LoVo (cell line): ENCODE data around the gene EXPH5.
"Not testable (repeated sequence)": the region's sequence is repeated elsewhere in the genome, so short reads cannot be mapped to it uniquely, and the experiment has no call there.

Experiments used
- DNase-seq: peaks from one replicate; pipeline ENCODE4 v3.0.0-alpha.2; 2016; ENCODE audit warnings: low spot score

EXPH5 gene, protein sequence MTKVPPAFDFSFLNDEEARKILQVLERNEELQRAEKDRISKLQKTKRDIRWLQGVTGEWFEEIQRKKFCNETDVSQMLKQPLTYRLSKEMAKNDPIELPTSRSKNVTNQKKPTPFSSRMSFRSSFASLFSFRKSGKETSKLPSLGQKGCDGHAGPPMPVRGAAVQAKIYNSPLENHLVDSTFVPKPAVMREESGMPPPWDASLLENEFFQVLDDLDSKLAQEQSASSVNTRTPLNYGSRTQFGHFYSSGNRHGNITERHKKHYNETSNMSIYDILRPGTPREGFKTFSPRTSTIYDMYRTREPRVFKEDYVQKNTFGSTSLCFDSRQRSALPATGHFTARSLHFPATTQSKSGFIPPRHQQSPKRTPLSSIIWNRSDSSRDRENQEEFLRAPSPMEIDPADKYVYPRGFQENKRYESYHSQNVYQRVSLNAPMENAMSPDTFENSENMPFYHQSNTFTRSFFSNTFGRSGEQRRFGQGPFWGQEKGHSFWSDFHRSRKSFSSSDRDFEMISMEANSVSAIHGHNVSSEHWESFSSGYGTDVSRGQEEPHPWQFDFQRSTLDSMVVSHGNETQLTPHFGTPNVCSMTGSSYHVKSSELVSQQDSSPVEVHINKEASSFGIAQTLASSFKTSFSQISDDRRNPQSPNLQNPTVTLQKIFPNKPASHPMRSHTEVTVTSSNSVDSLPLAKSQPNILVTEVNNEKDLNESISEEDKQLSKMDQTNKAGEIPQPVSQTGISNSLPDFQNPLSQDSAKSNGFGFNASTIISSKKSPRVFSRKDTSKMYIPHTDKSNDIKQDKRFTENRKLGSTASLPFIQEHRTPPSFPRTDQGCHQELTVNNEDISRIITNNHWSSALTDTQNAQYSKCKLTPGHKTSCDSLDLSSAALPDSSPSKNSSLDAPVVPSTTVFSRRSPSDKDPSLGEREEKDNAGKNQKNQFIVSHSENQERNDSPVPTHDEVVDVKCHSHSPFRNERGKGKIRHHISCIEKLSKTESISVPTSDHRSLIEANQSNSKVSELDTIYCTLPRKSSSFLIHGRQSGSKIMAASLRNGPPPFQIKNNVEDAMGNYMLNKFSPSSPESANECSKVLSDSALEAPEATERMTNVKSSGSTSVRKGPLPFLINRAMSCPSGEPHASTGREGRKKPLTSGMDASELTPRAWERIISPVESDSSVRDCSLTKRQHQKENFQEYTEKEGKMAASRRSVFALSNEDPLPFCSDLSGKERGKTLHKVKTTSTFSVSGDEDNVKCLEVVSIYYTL (N-terminal part only)

GRCh38 chr11:108593214-108593922 lies at the start of gene EXPH5:
TSS of gene EXPH5 (minus strand) at chr11:108593768. CDS start at chr11:108593536, 232 bp downstream.
- peak; percentile 94 for DNase-seq

GRCh38 chr11:108641752-108642151 lies 48.2 kb upstream of the EXPH5 start:
- DNase-seq, result not testable (repeated sequence)

DNA sequence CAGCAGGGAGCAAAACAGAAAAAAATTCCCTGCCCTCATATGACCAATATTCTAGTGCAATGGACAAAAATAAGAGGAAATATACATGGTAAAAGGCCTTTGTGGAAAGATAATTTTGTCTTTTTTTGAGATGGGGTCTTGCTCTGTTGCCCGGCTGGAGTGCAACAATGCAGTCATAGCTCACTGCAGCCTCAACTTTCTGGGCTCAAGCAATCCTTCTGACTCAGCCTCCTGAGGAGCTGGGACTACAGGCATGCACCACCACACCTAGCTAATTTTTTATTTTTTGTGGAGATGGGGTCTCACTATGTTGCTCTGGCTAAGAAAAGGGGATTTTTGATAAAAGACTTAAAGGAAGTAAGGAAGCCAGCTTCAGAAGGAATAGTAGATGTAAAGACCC lies 45.6 kb upstream of the EXPH5 start:
- DNase-seq, result no peak

- no peak for DNase-seq
Observed at GRCh38 chr11:108636222-108636621, 42.7 kb upstream of the EXPH5 start.

DNA sequence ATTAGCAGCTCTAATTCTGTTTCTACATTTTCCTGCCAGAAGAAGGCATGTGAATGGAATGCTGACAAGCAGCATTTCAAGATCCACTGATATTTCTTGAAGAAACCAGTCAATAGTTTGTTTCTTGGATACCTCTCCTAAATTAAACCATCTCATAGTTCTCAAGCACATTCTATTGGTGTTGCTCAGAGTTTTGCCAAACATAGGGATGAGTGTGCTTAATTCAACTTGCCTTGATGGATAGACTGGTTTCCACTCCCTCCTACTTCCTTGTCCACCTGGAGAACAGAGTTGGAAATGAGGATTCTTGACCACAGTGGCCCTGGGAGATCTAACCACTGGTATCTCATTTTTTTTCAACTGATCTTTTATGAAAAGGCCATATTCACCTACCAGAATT lies 41.5 kb upstream of the EXPH5 start:
- DNase-seq, result no peak

DNA sequence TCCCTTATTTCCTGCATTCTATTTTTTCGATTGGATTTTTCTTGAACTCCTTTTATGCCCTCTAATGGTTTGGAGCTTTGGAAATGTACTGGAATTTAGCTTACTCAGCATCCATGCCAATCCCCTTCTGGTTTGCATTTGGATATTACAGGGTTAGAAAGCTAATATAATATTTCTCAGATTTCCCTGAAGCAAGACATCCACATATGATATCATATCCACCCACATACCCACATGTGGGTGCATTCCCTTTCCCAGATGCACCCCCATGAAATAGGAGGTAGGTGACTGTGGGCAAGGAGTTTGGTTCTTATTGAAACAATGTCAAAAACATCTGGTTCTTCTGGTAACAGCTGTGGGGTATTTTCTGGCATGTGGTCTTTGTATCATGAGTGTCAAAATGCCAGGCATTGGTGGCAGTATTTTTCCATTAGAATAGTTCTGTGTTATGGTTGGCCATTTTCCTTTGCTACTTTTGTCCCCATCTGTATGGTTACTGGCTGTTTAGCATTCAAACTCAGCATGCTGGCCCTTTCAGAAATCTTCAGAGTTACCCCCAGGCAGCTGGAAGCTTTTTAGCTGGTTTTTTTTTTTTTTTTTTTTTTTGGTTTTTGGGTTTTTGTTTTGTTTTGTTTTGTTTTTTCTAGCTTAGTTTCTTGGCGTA lies 38.6 kb upstream of the EXPH5 start:
- no peak for DNase-seq

- DNase-seq, result no peak
Observed at GRCh38 chr11:108629274-108629673, 35.7 kb upstream of the EXPH5 start.

- no peak for DNase-seq
Observed at GRCh38 chr11:108628812-108629211, 35.2 kb upstream of the EXPH5 start.

DNA sequence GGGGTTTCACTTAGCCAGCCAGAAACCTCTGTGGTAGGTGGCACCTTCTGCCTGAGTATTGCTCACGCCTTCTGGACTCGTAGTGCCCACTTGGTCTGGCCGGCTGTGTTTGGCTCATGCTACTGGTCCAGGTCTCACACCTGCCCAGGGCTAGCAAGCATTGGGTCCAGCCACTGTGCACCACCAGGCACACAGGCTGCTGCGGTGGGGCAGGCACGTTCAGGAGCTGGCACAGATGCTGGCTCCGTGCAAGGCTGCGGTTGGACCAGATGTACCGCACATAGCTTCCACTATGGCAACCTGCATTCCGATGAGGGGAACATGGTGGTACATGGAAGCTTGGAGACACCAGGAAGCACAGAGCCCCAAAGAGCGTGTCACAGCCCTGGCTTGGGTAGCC lies 34.8 kb upstream of the EXPH5 start:
- DNase-seq, result no peak

DNA sequence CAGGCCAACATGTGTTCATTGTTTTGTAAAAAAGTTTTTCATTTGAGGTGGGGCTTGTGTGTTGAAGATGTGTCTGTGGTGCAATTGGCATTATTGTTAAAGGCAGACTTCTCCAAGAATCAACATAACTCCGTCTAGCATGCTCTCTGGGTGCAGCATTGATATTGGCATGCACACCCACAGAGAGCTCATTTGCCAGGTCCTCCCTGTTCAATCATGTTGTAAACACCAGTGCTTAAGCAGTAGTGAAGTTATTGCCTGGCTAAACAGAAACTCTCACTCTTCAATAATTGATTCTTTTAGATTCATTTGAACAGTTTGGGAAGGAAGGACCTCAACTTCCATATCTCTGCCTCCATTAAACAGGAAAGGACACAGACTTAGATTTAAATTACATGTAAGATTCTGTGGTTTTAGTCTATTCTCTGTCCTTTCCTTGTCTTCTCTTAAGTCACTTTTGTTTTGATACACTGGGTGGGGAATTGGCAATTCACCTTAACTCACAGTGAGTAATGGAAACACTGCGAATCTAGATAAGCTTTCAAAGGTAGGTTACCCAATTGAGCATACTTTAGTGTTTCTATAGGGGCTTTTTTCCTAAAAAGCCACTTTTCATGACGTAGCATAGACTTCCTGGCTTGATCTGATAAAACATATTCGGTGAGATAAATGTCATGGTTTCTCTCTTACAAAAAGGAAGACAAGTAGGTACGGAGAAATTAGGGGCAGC lies 30.8 kb upstream of the EXPH5 start:
- no peak for DNase-seq

DNA sequence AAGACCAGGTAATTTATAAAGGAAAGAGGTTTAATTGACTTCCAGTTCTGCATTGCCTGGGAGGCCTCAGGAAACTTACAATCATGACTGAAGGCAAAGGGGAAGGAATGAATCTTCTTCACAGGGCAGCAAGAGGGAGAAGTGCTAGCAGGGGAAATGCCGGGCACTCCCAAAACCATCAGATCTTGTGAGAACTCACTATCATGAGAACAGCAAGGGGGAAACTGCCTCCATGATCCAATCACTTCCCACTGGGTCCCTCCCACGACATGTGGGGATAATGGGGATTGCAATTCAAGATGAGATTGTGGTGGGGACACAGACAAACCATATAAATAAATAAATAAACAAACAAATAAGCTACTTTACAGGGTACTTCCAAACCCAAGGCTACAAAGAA lies 28.8 kb upstream of the EXPH5 start:
- no peak for DNase-seq

GRCh38 chr11:108620958-108621772 lies 27.6 kb upstream of the EXPH5 start:
- DNase-seq, result peak; percentile 60

DNA sequence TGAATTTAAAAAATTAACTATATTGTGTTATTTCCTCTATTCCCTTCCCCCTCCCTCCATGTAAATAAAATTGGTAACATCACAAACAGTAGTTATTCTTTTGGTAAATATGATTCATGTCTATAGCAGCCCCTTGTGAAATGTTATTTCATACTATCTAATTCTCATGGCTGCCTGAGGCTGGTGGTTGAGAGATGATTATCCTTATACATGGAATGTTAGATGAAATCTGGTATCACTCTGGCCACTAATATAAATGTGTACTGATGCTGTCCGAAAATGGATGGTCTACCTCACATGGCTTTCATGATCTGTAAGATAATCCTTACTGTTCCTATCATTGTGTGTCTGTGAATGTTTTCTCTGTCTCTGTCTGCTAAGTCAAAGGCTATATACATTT lies 25.0 kb upstream of the EXPH5 start:
- DNase-seq, result no peak

DNA sequence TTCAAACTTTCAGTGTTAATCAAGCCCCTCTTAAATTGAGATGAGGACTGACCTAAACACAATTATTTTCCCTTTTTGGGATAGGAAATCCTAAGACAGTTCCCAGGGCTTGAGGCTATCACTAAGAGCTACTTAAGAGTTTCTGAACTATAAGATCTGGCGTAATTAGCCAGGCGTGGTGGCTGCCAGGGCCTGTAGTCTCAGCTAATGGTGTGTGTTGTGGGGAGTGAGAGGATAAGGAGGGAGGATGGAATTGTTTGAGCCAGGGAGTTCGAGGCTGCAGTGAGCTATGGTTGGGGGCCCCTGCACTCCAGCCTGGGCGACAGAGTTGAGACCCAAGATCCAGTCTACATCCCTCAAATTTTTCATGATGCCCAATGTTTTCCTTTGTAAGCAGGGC lies 23.5 kb upstream of the EXPH5 start:
- DNase-seq, result no peak

- DNase-seq, result peak; percentile 73
Observed at GRCh38 chr11:108616549-108616948, 23.0 kb upstream of the EXPH5 start.

DNA sequence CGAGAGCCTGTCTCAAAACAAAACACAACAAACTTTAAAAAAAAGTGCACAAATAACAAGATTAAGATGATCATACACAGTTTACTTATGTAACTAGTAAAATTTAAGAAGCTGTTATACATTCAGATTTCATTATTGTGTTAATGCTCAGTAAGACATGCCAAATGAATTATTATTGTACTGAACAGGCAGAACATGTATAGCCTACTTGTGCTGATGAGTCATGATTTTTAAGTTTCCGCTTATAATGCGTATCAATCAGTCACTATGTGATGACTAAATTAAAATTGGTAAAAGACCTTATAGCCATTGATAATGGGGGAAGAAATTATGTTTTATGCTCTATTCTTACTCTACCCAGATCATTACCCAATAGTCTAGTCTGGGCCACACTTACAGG lies 20.5 kb upstream of the EXPH5 start:
- DNase-seq, result no peak

DNA sequence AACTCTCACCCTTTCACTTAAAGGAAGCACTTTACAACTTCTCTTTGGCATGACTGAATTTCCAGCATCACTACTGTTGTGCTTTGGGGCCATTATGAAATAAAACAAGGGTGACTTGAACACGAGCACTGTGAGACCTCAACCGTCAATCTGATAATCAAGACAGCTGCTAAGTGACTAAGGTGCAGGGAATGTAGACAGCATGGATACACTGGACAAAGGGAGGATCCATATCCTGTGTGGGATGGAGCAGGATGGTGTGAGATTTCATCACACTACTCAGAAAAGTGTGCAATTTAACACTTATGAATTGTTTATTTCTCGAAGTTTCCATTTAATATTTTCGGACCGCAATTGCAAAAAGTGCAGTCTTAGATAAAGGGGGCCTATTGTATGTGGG lies 16.1 kb upstream of the EXPH5 start:
- no peak for DNase-seq

GRCh38 chr11:108608548-108608947 lies 15.0 kb upstream of the EXPH5 start:
- no peak for DNase-seq

DNA sequence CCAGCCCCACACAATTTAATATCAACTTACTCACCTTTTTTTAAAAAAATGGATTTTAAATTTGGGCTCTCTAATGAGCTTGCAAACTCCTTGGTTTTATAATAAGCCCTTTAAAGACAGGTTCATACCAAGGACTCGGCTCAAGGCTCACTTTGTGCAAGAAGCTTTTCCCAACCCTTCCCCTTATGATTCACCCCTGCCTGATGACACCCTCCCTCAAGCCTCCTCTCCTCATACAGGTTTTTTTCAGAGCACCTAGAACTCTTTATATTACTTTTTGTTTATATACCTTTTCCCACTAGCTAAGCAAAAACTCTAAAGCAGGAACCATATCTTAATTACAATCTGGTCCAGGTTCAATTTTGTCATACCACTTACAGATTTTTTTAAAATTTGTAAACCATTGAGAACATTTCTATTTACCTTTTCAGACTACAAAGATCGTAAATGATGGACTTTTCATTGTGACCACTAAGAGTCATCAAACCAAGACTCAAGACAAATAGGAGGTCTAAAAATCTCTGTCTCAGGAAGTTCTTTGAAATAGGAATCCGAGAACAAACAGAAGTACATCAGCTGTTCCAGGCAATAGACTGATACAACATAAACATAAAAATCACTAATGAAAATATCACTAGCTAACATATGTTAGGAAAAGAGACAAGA lies 13.1 kb upstream of the EXPH5 start:
- DNase-seq, result peak; percentile 51
